Stimulated activated CD8-positive, alpha-beta memory T cell treated with anti-CD3 and anti-CD28 coated beads, Interleukin-7, amount 100 ng/mL, for 1 hour (primary cell): ENCODE measurements around the gene EBPL.
"Not testable (repeated sequence)": the region's sequence is repeated elsewhere in the genome, so short reads cannot be mapped to it uniquely, and the experiment has no call there.

ENCODE experiments used
- DNase-seq, 2 donors: peaks; one replicate each; pipeline ENCODE4 v3.0.0-alpha.2; 2020; ENCODE audit warnings: low read depth in 2 of 2

The EBPL gene

GRCh38 chr13:49690995-49691784 lies at the start of gene EBPL:
EBPL (minus strand) TSS chr13:49691486; CDS start chr13:49691424, 62 bp downstream.
- DNase-seq = peak; percentile 69 to 79

- no peak for DNase-seq
Measured at GRCh38 chr13:49740870-49741269, 49.6 kb upstream of the EBPL start.

- no peak for DNase-seq
Measured at GRCh38 chr13:49739498-49740187, 48.4 kb upstream of the EBPL start.

- DNase-seq = no peak
Measured at GRCh38 chr13:49733181-49733951, 42.1 kb upstream of the EBPL start.

GRCh38 chr13:49731766-49732165 lies 40.5 kb upstream of the EBPL start:
- DNase-seq = no peak

GRCh38 chr13:49716615-49717014 lies 25.3 kb upstream of the EBPL start:
- DNase-seq = no peak

GRCh38 chr13:49714757-49715156 lies 23.5 kb upstream of the EBPL start:
- no peak for DNase-seq

- DNase-seq = no peak
Measured at GRCh38 chr13:49711218-49711863, 20.1 kb upstream of the EBPL start.

GRCh38 chr13:49704264-49704663 lies 13.0 kb upstream of the EBPL start:
- not testable (repeated sequence) for DNase-seq

GRCh38 chr13:49701491-49701890 lies 10.2 kb upstream of the EBPL start:
- DNase-seq = no peak

- DNase-seq = no peak
Measured at GRCh38 chr13:49697468-49697867, 6.2 kb upstream of the EBPL start.

- no peak for DNase-seq
Measured at GRCh38 chr13:49694446-49694845, 3.2 kb upstream of the EBPL start.

- DNase-seq = no peak
Measured at GRCh38 chr13:49693877-49694276, 2.6 kb upstream of the EBPL start.

GRCh38 chr13:49693191-49693733 lies 2.0 kb upstream of the EBPL start:
- no peak for DNase-seq

GRCh38 chr13:49690133-49690994 lies 922 bp downstream of the EBPL start:
- no peak for DNase-seq

GRCh38 chr13:49683489-49683888 lies 7.8 kb downstream of the EBPL start:
- no peak for DNase-seq

GRCh38 chr13:49681842-49682435 lies 9.3 kb downstream of the EBPL start:
- no peak for DNase-seq

GRCh38 chr13:49679246-49679645 lies 12.0 kb downstream of the EBPL start:
- DNase-seq = no peak

GRCh38 chr13:49678191-49678914 lies 12.9 kb downstream of the EBPL start:
- DNase-seq = no peak
